ENCODE results near the gene HMCN2. TPM values are rescaled to one million over a fixed set of nuclear protein-coding genes. Genes with fewer than 3 reads are reported as not detected.
"Not testable (repeated sequence)": the region's sequence is repeated elsewhere in the genome, so short reads cannot be mapped to it uniquely, and the experiment has no call there.

The HMCN2 gene
- total RNA-seq, 1 experiment from 2014 or later, result 8.6 TPM

- H3K18ac ChIP-seq (ENCODE audit: insufficient read length, low read depth, low read length), result no peak overlapping the region
- H4K5ac ChIP-seq (ENCODE audit: insufficient read length, low read depth, low read length), result no peak overlapping the region
- no peak for TF ChIP-seq CTCF (conservative IDR thresholded peaks at IDR 0.05)
- H2BK12ac ChIP-seq (ENCODE audit: insufficient read length, low read depth, low read length), result no peak overlapping the region
- H3K27me3 ChIP-seq (ENCODE audit: insufficient read depth, low read length), result no peaks in the 10 kb centered on the region
- H3K4me1 ChIP-seq (ENCODE audit: insufficient read depth, low read length), result no peaks in the 10 kb centered on the region
- H3K4me2 ChIP-seq (ENCODE audit: insufficient read depth, insufficient read length, low read length), result no peak overlapping the region
- no peak overlapping the region for H2BK120ac ChIP-seq (ENCODE audit: low read depth, low read length, poor library complexity, severe bottlenecking)
- no peaks in the 10 kb centered on the region for H4K20me1 ChIP-seq (ENCODE audit: control insufficient read depth, insufficient read depth, insufficient read length)
- H3K27me3 Mint-ChIP-seq (ENCODE audit: low read depth), result no peaks in the 10 kb centered on the region
- H2AFZ ChIP-seq (ENCODE audit: low read length), result no peak overlapping the region
- H3K79me1 ChIP-seq (ENCODE audit: insufficient read depth, low read depth, low read length, poor library complexity, severe bottlenecking), result no peaks in the 10 kb centered on the region
- no peak overlapping the region for H3T11ph ChIP-seq (ENCODE audit: low read length)
- no peaks in the 10 kb centered on the region for H3K23me2 ChIP-seq (ENCODE audit: insufficient read length, low read depth, low read length, poor library complexity, severe bottlenecking)
- H2BK20ac ChIP-seq (ENCODE audit: low read depth, low read length, poor library complexity, severe bottlenecking), result no peak overlapping the region
- no CpG with 5 or more reads among the region's 10 CpGs for WGBS (ENCODE audit: extremely low coverage, insufficient read length, low lambda C conversion rate)
- H3K9me3 ChIP-seq (ENCODE audit: control insufficient read depth, low read depth, low read length), result no peaks in the 10 kb centered on the region
- no peak overlapping the region for H3K4me3 Mint-ChIP-seq
- no peak overlapping the region for H3K4ac ChIP-seq (ENCODE audit: low read depth, low read length)
- H3K56ac ChIP-seq (ENCODE audit: insufficient read length, low read depth, low read length), result no peak overlapping the region
- no peak overlapping the region for H3K27ac Mint-ChIP-seq
- no peak overlapping the region for H3K27ac ChIP-seq (ENCODE audit: insufficient read length, low read depth, low read length)
- no peaks in the 10 kb centered on the region; a peak in 1 of 7 replicates for H3K36me3 Mint-ChIP-seq (ENCODE audit: insufficient read depth in 1 of 3, low read depth in 3 of 3)
- no peak overlapping the region for H2AK5ac ChIP-seq (ENCODE audit: insufficient read length, low read length)
- no peak overlapping the region for H3K14ac ChIP-seq (ENCODE audit: insufficient read depth, low read length)
- H4K91ac ChIP-seq (ENCODE audit: insufficient read length, low read depth, low read length), result no peak overlapping the region
- H3K4me1 Mint-ChIP-seq, result no peaks in the 10 kb centered on the region
- H3K9me3 Mint-ChIP-seq, result no peaks in the 10 kb centered on the region
- no peak overlapping the region for H4K8ac ChIP-seq (replicated peaks; ENCODE audit: insufficient read length, low read depth, low read length)
- H3K79me2 ChIP-seq (ENCODE audit: insufficient read depth, low read length), result no peaks in the 10 kb centered on the region
- no peak overlapping the region for H3K23ac ChIP-seq (ENCODE audit: insufficient read length, low read depth, low read length)
- H2BK5ac ChIP-seq (ENCODE audit: insufficient read length, low read length), result no peak overlapping the region
- DNase-seq, result no peak
- no peak overlapping the region for H2BK15ac ChIP-seq (ENCODE audit: low read depth, low read length)
- H3K9ac ChIP-seq (ENCODE audit: extremely low read depth, insufficient read length, low read length), result no peak overlapping the region
Measured at GRCh38 chr9:130340011-130340410, 74.5 kb downstream of the HMCN2 start.

GRCh38 chr9:130340557-130340956, 75.0 kb downstream of the HMCN2 start:
- H4K20me1 ChIP-seq (ENCODE audit: control insufficient read depth, insufficient read depth, insufficient read length); H3K23me2 ChIP-seq (ENCODE audit: insufficient read length, low read depth, low read length, poor library complexity, severe bottlenecking); H2BK5ac ChIP-seq (ENCODE audit: insufficient read length, low read length); H2BK120ac ChIP-seq (ENCODE audit: low read depth, low read length, poor library complexity, severe bottlenecking); H3K4me1 Mint-ChIP-seq; H4K91ac ChIP-seq (ENCODE audit: insufficient read length, low read depth, low read length); H3K4me3 Mint-ChIP-seq; H4K5ac ChIP-seq (ENCODE audit: insufficient read length, low read depth, low read length); H3K18ac ChIP-seq (ENCODE audit: insufficient read length, low read depth, low read length); H3K14ac ChIP-seq (ENCODE audit: insufficient read depth, low read length); H3K9me3 Mint-ChIP-seq; H2AFZ ChIP-seq (ENCODE audit: low read length); H3K27ac ChIP-seq (ENCODE audit: insufficient read length, low read depth, low read length); H3K36me3 Mint-ChIP-seq (ENCODE audit: insufficient read depth in 1 of 3, low read depth in 3 of 3); H3K27me3 ChIP-seq (ENCODE audit: insufficient read depth, low read length); H3K9ac ChIP-seq (ENCODE audit: extremely low read depth, insufficient read length, low read length); H4K8ac ChIP-seq (replicated peaks; ENCODE audit: insufficient read length, low read depth, low read length); H3K4me2 ChIP-seq (ENCODE audit: insufficient read depth, insufficient read length, low read length); H3K23ac ChIP-seq (ENCODE audit: insufficient read length, low read depth, low read length); H3K27ac Mint-ChIP-seq; H3K56ac ChIP-seq (ENCODE audit: insufficient read length, low read depth, low read length); H3T11ph ChIP-seq (ENCODE audit: low read length); H2AK5ac ChIP-seq (ENCODE audit: insufficient read length, low read length); H3K27me3 Mint-ChIP-seq (ENCODE audit: low read depth); H3K4ac ChIP-seq (ENCODE audit: low read depth, low read length); H2BK15ac ChIP-seq (ENCODE audit: low read depth, low read length); H3K4me1 ChIP-seq (ENCODE audit: insufficient read depth, low read length); H2BK20ac ChIP-seq (ENCODE audit: low read depth, low read length, poor library complexity, severe bottlenecking); H3K9me3 ChIP-seq (ENCODE audit: control insufficient read depth, low read depth, low read length); DNase-seq; H3K79me1 ChIP-seq (ENCODE audit: insufficient read depth, low read depth, low read length, poor library complexity, severe bottlenecking); H2BK12ac ChIP-seq (ENCODE audit: insufficient read length, low read depth, low read length); H3K79me2 ChIP-seq (ENCODE audit: insufficient read depth, low read length): not testable (repeated sequence)
- WGBS (ENCODE audit: extremely low coverage, insufficient read length, low lambda C conversion rate), result no CpG with 5 or more reads among the region's 17 CpGs

Measured in H9 (cell line).